ENCODE measurements around the gene FASTKD3.

DNA sequence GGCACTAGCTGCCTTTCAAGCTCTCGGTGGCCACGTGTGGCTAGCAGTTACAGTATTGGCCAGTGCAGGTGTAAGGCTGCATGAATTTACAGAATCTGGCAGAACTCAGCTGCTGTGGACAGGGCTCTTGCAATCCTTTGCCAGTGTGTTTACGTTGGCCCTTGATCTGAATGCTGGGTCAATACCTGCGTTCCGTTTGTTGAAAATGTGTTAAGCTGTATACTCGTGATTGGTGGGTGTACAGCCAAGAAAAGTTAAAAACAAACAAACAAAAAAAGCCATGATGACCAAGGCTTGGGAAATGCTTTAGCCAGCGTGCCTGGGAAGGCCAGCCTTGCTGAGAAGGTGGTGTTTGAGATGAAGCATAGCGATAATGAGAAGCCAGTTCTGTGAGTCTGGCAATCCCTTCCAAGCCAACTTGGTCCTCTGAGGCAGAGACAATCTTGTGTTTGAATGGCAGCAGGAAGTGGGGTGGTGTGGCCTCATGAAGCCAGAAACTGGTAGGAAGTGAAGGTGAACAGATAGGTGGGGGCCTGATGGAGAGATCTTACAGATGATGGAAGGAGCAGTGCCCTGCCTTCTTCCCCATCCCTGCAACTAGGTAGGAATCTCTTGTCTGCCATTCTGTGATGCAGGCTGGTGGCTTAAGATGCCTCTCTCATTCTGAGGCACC lies 17.1 kb downstream of the FASTKD3 start:
- TF ChIP-seq, protein P1, sequence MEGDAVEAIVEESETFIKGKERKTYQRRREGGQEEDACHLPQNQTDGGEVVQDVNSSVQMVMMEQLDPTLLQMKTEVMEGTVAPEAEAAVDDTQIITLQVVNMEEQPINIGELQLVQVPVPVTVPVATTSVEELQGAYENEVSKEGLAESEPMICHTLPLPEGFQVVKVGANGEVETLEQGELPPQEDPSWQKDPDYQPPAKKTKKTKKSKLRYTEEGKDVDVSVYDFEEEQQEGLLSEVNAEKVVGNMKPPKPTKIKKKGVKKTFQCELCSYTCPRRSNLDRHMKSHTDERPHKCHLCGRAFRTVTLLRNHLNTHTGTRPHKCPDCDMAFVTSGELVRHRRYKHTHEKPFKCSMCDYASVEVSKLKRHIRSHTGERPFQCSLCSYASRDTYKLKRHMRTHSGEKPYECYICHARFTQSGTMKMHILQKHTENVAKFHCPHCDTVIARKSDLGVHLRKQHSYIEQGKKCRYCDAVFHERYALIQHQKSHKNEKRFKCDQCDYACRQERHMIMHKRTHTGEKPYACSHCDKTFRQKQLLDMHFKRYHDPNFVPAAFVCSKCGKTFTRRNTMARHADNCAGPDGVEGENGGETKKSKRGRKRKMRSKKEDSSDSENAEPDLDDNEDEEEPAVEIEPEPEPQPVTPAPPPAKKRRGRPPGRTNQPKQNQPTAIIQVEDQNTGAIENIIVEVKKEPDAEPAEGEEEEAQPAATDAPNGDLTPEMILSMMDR (IDR thresholded peaks at IDR 0.05), result no peak
- no peak for TF ChIP-seq EZH2 (IDR thresholded peaks at IDR 0.05; ENCODE audit: borderline replicate concordance, insufficient read depth, low read depth, low read length, poor library complexity, severe bottlenecking)
